ENCODE measurements around the gene SLC39A11. TPM values are rescaled to one million over a fixed set of nuclear protein-coding genes. Genes with fewer than 3 reads are reported as not detected.
A peak's percentile ranks its signal among the peaks of the same experiment; 100 is the strongest.

SLC39A11 gene
- total and polyA plus RNA-seq, 2 of the 13 experiments (the other 11 are each of a cell fraction or from before 2014, with no cell fraction given) = 17.2 to 31.5 TPM

- TF ChIP-seq, protein P1, sequence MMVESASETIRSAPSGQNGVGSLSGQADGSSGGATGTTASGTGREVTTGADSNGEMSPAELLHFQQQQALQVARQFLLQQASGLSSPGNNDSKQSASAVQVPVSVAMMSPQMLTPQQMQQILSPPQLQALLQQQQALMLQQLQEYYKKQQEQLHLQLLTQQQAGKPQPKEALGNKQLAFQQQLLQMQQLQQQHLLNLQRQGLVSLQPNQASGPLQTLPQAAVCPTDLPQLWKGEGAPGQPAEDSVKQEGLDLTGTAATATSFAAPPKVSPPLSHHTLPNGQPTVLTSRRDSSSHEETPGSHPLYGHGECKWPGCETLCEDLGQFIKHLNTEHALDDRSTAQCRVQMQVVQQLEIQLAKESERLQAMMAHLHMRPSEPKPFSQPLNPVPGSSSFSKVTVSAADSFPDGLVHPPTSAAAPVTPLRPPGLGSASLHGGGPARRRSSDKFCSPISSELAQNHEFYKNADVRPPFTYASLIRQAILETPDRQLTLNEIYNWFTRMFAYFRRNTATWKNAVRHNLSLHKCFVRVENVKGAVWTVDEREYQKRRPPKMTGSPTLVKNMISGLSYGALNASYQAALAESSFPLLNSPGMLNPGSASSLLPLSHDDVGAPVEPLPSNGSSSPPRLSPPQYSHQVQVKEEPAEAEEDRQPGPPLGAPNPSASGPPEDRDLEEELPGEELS (CRISPR knock-in tag; IDR thresholded peaks at IDR 0.05) = peak; percentile 42
- 0 out of 2 replicates have a peak, but pooled peaks have one; percentile 58 for TF ChIP-seq HMG20A (CRISPR knock-in tag; IDR thresholded peaks at IDR 0.05; ENCODE audit: borderline replicate concordance)
- no peak for TF ChIP-seq RFX3 (CRISPR knock-in tag; IDR thresholded peaks at IDR 0.05)
- TF ChIP-seq ZNF281 (CRISPR knock-in tag; IDR thresholded peaks at IDR 0.05; ENCODE audit: borderline replicate concordance) = no peak
- TF ChIP-seq TRIM22 (IDR thresholded peaks at IDR 0.05) = no peak
- no peak for TF ChIP-seq ZNF878 (CRISPR knock-in tag; IDR thresholded peaks at IDR 0.05)
- TF ChIP-seq TOE1 (CRISPR knock-in tag; IDR thresholded peaks at IDR 0.05) = no peak
- TF ChIP-seq ATF6 (CRISPR knock-in tag; conservative IDR thresholded peaks at IDR 0.05) = no peak
- peak; percentile 43; the same call in 1 of the 2 replicates for TF ChIP-seq KAT8 (CRISPR knock-in tag; IDR thresholded peaks at IDR 0.05)
- no peak; the same call in 1 of the 2 replicates for TF ChIP-seq ZHX2 (IDR thresholded peaks at IDR 0.05; ENCODE audit: low read depth)
- no peak for TF ChIP-seq ZHX2 (CRISPR knock-in tag; IDR thresholded peaks at IDR 0.05; ENCODE audit: borderline replicate concordance)
- TF ChIP-seq, protein P2, sequence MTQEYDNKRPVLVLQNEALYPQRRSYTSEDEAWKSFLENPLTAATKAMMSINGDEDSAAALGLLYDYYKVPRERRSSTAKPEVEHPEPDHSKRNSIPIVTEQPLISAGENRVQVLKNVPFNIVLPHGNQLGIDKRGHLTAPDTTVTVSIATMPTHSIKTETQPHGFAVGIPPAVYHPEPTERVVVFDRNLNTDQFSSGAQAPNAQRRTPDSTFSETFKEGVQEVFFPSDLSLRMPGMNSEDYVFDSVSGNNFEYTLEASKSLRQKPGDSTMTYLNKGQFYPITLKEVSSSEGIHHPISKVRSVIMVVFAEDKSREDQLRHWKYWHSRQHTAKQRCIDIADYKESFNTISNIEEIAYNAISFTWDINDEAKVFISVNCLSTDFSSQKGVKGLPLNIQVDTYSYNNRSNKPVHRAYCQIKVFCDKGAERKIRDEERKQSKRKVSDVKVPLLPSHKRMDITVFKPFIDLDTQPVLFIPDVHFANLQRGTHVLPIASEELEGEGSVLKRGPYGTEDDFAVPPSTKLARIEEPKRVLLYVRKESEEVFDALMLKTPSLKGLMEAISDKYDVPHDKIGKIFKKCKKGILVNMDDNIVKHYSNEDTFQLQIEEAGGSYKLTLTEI (CRISPR knock-in tag; conservative IDR thresholded peaks at IDR 0.05) = no peak
Measured at GRCh38 chr17:72788950-72789585, 303.4 kb downstream of the SLC39A11 start (continued).

Data from HepG2 (cell line).